Tibial artery (tissue), 4 donors: ENCODE data around the gene C10orf67.
"Not testable (repeated sequence)": the region's sequence is repeated elsewhere in the genome, so short reads cannot be mapped to it uniquely, and the experiment has no call there.

Experiments
- DNase-seq, 2 donors: peaks; one replicate each; pipeline ENCODE4 v3.0.0-alpha.2; 2019
- H3K27ac ChIP-seq, 2 donors: fragments of 200-600 bp; sonication (generic) in 1 of 2; 1 replicate in 1 of 2; 2 replicates in 1 of 2; pipeline ENCODE4 v1.5.1; 2018 to 2019; ENCODE audit warnings: mild to moderate bottlenecking in 1 of 2
- H3K27me3 ChIP-seq, 2 donors: fragments of 200-600 bp; sonication (generic) in 1 of 2; one replicate each; pipeline versions ENCODE4 v1.5.1 to v1.6.0; 2016 to 2019
- H3K36me3 ChIP-seq, 3 donors: fragments of 200-600 bp; sonication (generic) in 2 of 3; one replicate each; pipeline ENCODE4 v1.5.1; 2016 to 2019; ENCODE audit warnings: mild to moderate bottlenecking in 2 of 3
- H3K4me1 ChIP-seq, 4 donors: fragments of 200-600 bp; sonication (generic) in 2 of 4; 1 replicate in 3 of 4; 2 replicates in 1 of 4; pipeline ENCODE4 v1.5.1; 2016 to 2019
- H3K4me3 ChIP-seq, 2 donors: fragments of 200-600 bp; sonication (generic) in 1 of 2; 1 replicate in 1 of 2; 2 replicates in 1 of 2; pipeline ENCODE4 v1.5.1; 2018 to 2019; ENCODE audit warnings: mild to moderate bottlenecking in 2 of 2
- H3K9me3 ChIP-seq, 3 donors: fragments of 200-600 bp; sonication (generic) in 1 of 3; one replicate each; pipeline ENCODE4 v1.5.1; 2016 to 2019
- intact Hi-C: fragments of 100-400 bp; cut with DNase I; formaldehyde crosslinking; loops from one replicate; pipeline ENCODE4 v1.15.0; 2023; ENCODE audit warnings: low total_unique reads
- TF ChIP-seq, protein P1 (sequence below), 2 experiments: fragments of 200-600 bp in 1 of 2; fragments of 450-650 bp in 1 of 2; IDR thresholded peaks; one replicate each; pipeline ENCODE4 v1.5.1; 2017 to 2019; ENCODE audit warnings: antibody characterized with exemption in 2 of 2, mild to moderate bottlenecking in 1 of 2, moderate library complexity in 1 of 2

Gene C10orf67

GRCh38 chr10:23344241-23344841 lies at the start of gene C10orf67:
C10orf67 (minus strand) TSS chr10:23344797; CDS start chr10:23344774, 23 bp downstream.
- TF ChIP-seq, protein P1, sequence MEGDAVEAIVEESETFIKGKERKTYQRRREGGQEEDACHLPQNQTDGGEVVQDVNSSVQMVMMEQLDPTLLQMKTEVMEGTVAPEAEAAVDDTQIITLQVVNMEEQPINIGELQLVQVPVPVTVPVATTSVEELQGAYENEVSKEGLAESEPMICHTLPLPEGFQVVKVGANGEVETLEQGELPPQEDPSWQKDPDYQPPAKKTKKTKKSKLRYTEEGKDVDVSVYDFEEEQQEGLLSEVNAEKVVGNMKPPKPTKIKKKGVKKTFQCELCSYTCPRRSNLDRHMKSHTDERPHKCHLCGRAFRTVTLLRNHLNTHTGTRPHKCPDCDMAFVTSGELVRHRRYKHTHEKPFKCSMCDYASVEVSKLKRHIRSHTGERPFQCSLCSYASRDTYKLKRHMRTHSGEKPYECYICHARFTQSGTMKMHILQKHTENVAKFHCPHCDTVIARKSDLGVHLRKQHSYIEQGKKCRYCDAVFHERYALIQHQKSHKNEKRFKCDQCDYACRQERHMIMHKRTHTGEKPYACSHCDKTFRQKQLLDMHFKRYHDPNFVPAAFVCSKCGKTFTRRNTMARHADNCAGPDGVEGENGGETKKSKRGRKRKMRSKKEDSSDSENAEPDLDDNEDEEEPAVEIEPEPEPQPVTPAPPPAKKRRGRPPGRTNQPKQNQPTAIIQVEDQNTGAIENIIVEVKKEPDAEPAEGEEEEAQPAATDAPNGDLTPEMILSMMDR (IDR thresholded peaks at IDR 0.05): no peak
- peak in 1 of 2 donors; percentile 20 for DNase-seq
- H3K27ac ChIP-seq: no peak within 1 kb of the TSS
- H3K36me3 ChIP-seq: no peaks in the 10 kb centered on the region
- peaks cover 0 to 18% (median 7%) of the 10 kb centered on the region in 4 donors for H3K4me1 ChIP-seq
- intact Hi-C loops: no loop called here
- no peaks in the 10 kb centered on the region for H3K9me3 ChIP-seq
- peak within 1 kb of the TSS; percentile 35 to 46 for H3K4me3 ChIP-seq
- peaks cover 0 to 30% of the 10 kb centered on the region in 2 donors for H3K27me3 ChIP-seq

DNA sequence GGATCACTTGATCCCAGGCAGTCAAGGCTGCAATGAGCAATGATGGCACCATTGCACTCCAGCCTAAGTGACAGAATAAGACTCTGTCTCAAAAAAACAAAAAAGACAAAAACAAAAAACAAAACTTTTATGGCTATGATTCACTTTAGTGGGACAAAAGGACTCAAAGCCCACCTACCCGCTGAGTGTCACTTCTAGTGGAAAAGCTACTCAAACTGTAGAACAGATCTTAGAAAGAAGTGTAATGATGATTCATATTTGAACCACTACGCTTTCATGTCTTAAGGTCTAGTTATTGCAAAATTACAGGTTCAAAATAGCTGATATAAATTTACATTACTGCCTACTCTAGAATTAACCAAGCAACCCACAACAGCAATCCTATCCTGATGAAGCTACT lies 47.2 kb upstream of the C10orf67 start:
- TF ChIP-seq, protein P1 (IDR thresholded peaks at IDR 0.05): no peak
- Histone ChIP-seq H3K9me3 (no peaks in the 10 kb centered on the region), H3K27me3 (no peaks in the 10 kb centered on the region), H3K4me3 (no peak overlapping the region), H3K36me3 (no peaks in the 10 kb centered on the region), H3K27ac (no peak overlapping the region), H3K4me1 (no peaks in the 10 kb centered on the region)
- intact Hi-C loops: no loop called here
- DNase-seq: no peak

DNA sequence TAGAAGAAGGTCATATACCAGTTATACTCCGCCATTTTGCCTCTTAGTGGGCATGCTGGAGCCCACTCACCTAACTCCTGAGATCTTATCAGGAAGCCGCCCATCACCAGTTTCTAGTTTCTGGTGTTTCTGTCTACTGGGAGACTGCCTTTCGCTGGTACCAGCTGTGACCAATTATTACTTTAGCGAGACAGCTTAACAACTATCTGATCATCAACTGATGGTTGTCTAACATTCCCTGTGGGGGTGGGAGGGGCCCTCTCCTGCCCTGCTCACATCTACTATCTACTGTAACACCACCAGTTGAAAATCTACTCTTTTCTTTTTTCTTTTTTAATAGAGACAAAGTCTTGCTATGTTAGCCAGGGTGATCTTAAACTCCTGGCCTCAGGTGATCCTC lies 46.2 kb upstream of the C10orf67 start:
- no peaks in the 10 kb centered on the region for H3K27me3 ChIP-seq
- H3K36me3 ChIP-seq: no peaks in the 10 kb centered on the region
- no peak overlapping the region for H3K4me3 ChIP-seq
- H3K9me3 ChIP-seq: no peaks in the 10 kb centered on the region
- intact Hi-C loops: no loop called here
- TF ChIP-seq, protein P1 (IDR thresholded peaks at IDR 0.05): no peak
- no peak overlapping the region for H3K27ac ChIP-seq
- no peaks in the 10 kb centered on the region for H3K4me1 ChIP-seq
- DNase-seq: no peak

- intact Hi-C loops, DNase-seq, H3K4me3 ChIP-seq, H3K9me3 ChIP-seq, H3K4me1 ChIP-seq, H3K27ac ChIP-seq, H3K27me3 ChIP-seq, H3K36me3 ChIP-seq: not testable (repeated sequence)
These were observed 45.8 kb upstream of the C10orf67 start for GRCh38 chr10:23390408-23390807.

GRCh38 chr10:23387516-23387915 lies 42.9 kb upstream of the C10orf67 start:
- H3K27me3 ChIP-seq, H3K36me3 ChIP-seq, H3K4me3 ChIP-seq, H3K9me3 ChIP-seq, DNase-seq, H3K4me1 ChIP-seq, H3K27ac ChIP-seq, intact Hi-C loops: not testable (repeated sequence)

- Histone ChIP-seq H3K9me3 (no peaks in the 10 kb centered on the region), H3K27me3 (no peaks in the 10 kb centered on the region), H3K4me3 (no peak overlapping the region), H3K27ac (no peak overlapping the region), H3K36me3 (no peaks in the 10 kb centered on the region), H3K4me1 (no peaks in the 10 kb centered on the region)
- TF ChIP-seq, protein P1 (IDR thresholded peaks at IDR 0.05): no peak
- DNase-seq: no peak
- intact Hi-C loops: no loop called here
These were observed 41.5 kb upstream of the C10orf67 start for GRCh38 chr10:23386052-23386451.

DNA sequence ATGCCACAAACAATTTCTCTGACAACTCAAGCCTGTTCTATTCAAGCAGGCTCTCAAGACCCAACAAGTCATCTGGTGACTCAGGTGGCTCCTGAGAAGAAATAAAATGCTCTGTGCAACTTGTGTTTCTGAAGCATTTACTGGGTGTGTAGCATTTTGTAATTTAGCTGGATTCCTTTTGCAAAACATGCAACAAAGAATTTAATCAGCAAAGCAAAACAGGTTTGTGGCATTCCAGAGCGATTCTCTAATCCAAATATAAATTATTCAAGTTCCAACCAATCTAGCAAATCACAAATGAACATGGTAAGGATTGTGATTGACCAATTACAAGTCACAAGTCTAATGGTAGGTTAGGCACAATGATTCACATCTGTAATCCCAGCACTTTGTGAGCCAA lies 39.8 kb upstream of the C10orf67 start:
- TF ChIP-seq, protein P1 (IDR thresholded peaks at IDR 0.05): no peak
- intact Hi-C loops: no loop called here
- Histone ChIP-seq H3K4me3 (no peak overlapping the region), H3K4me1 (no peaks in the 10 kb centered on the region), H3K27me3 (no peaks in the 10 kb centered on the region), H3K27ac (no peak overlapping the region), H3K9me3 (no peaks in the 10 kb centered on the region), H3K36me3 (no peaks in the 10 kb centered on the region)
- no peak for DNase-seq
